ENCODE measurements around the gene ACSL1. TPM values are rescaled to one million over a fixed set of nuclear protein-coding genes. Genes with fewer than 3 reads are reported as not detected.

The ACSL1 gene
- total and polyA plus RNA-seq, 2 of the 8 experiments (the other 6 are each of a cell fraction or from before 2014, with no cell fraction given), result 2.3 to 8.7 TPM

DNA sequence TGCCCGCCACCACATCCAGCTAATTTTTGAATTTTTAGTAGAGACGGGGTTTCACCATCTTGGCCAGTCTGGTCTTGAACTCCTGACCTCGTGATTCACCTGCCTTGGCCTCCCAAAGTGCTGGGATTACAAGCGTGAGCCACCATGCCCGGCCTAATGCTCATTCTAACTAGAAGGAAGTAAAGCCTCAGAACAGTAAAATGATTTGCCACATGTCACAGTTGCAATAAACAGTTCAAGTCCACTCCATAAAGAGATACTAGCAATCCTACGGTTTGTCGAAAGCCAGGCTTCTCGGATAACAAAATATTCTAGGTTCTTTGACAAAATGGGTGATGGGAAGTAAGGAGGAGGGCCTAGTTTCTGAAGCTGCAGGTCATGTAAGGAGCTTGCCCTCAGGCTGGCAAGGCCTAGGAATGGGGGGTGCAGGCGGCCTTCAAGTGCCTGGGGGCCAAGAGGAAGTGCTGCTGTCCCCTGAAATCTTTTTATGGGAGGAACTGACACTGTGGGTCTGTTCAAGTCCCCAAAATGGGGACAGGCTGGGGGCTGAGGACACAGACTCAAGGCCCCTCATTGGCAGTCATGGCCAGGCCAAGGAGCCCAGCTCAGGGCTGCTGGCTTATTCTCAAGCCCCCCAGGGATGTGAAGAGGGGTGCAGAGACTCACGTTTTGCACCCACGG is 31.8 kb upstream of the ACSL1 start (continued):
- TF ChIP-seq, protein P1, sequence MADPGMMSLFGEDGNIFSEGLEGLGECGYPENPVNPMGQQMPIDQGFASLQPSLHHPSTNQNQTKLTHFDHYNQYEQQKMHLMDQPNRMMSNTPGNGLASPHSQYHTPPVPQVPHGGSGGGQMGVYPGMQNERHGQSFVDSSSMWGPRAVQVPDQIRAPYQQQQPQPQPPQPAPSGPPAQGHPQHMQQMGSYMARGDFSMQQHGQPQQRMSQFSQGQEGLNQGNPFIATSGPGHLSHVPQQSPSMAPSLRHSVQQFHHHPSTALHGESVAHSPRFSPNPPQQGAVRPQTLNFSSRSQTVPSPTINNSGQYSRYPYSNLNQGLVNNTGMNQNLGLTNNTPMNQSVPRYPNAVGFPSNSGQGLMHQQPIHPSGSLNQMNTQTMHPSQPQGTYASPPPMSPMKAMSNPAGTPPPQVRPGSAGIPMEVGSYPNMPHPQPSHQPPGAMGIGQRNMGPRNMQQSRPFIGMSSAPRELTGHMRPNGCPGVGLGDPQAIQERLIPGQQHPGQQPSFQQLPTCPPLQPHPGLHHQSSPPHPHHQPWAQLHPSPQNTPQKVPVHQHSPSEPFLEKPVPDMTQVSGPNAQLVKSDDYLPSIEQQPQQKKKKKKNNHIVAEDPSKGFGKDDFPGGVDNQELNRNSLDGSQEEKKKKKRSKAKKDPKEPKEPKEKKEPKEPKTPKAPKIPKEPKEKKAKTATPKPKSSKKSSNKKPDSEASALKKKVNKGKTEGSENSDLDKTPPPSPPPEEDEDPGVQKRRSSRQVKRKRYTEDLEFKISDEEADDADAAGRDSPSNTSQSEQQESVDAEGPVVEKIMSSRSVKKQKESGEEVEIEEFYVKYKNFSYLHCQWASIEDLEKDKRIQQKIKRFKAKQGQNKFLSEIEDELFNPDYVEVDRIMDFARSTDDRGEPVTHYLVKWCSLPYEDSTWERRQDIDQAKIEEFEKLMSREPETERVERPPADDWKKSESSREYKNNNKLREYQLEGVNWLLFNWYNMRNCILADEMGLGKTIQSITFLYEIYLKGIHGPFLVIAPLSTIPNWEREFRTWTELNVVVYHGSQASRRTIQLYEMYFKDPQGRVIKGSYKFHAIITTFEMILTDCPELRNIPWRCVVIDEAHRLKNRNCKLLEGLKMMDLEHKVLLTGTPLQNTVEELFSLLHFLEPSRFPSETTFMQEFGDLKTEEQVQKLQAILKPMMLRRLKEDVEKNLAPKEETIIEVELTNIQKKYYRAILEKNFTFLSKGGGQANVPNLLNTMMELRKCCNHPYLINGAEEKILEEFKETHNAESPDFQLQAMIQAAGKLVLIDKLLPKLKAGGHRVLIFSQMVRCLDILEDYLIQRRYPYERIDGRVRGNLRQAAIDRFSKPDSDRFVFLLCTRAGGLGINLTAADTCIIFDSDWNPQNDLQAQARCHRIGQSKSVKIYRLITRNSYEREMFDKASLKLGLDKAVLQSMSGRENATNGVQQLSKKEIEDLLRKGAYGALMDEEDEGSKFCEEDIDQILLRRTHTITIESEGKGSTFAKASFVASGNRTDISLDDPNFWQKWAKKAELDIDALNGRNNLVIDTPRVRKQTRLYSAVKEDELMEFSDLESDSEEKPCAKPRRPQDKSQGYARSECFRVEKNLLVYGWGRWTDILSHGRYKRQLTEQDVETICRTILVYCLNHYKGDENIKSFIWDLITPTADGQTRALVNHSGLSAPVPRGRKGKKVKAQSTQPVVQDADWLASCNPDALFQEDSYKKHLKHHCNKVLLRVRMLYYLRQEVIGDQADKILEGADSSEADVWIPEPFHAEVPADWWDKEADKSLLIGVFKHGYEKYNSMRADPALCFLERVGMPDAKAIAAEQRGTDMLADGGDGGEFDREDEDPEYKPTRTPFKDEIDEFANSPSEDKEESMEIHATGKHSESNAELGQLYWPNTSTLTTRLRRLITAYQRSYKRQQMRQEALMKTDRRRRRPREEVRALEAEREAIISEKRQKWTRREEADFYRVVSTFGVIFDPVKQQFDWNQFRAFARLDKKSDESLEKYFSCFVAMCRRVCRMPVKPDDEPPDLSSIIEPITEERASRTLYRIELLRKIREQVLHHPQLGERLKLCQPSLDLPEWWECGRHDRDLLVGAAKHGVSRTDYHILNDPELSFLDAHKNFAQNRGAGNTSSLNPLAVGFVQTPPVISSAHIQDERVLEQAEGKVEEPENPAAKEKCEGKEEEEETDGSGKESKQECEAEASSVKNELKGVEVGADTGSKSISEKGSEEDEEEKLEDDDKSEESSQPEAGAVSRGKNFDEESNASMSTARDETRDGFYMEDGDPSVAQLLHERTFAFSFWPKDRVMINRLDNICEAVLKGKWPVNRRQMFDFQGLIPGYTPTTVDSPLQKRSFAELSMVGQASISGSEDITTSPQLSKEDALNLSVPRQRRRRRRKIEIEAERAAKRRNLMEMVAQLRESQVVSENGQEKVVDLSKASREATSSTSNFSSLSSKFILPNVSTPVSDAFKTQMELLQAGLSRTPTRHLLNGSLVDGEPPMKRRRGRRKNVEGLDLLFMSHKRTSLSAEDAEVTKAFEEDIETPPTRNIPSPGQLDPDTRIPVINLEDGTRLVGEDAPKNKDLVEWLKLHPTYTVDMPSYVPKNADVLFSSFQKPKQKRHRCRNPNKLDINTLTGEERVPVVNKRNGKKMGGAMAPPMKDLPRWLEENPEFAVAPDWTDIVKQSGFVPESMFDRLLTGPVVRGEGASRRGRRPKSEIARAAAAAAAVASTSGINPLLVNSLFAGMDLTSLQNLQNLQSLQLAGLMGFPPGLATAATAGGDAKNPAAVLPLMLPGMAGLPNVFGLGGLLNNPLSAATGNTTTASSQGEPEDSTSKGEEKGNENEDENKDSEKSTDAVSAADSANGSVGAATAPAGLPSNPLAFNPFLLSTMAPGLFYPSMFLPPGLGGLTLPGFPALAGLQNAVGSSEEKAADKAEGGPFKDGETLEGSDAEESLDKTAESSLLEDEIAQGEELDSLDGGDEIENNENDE (IDR thresholded peaks at IDR 0.05; ENCODE audit: insufficient replicate concordance, low read length), result no peak
- TF ChIP-seq ASH2L (IDR thresholded peaks at IDR 0.05; ENCODE audit: low read length) (no peak), GTF2F1 (IDR thresholded peaks at IDR 0.05; ENCODE audit: borderline replicate concordance, low read depth, low read length) (no peak), MAFK (IDR thresholded peaks at IDR 0.05; ENCODE audit: low read depth, low read length) (no peak)
- TF ChIP-seq, protein P2, sequence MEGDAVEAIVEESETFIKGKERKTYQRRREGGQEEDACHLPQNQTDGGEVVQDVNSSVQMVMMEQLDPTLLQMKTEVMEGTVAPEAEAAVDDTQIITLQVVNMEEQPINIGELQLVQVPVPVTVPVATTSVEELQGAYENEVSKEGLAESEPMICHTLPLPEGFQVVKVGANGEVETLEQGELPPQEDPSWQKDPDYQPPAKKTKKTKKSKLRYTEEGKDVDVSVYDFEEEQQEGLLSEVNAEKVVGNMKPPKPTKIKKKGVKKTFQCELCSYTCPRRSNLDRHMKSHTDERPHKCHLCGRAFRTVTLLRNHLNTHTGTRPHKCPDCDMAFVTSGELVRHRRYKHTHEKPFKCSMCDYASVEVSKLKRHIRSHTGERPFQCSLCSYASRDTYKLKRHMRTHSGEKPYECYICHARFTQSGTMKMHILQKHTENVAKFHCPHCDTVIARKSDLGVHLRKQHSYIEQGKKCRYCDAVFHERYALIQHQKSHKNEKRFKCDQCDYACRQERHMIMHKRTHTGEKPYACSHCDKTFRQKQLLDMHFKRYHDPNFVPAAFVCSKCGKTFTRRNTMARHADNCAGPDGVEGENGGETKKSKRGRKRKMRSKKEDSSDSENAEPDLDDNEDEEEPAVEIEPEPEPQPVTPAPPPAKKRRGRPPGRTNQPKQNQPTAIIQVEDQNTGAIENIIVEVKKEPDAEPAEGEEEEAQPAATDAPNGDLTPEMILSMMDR (IDR thresholded peaks at IDR 0.05; ENCODE audit: control extremely low read depth in 1 of 3, insufficient read depth in 1 of 3, low read depth in 1 of 3, low read length in 3 of 3), result no peak

Measured in H1 (cell line).